Epithelial cell of proximal tubule (primary cell): ENCODE results near the gene TJP3. TPM values are rescaled to one million over a fixed set of nuclear protein-coding genes. Genes with fewer than 3 reads are reported as not detected.

ENCODE experiments used
- DNase-seq: peaks from one replicate; pipeline ENCODE4 v3.0.0-alpha.2; 2011; ENCODE audit warnings: low read depth
- H3K4me3 ChIP-seq: 2 replicates; pipeline ENCODE4 v1.5.1; 2011; ENCODE audit warnings: low read depth, mild to moderate bottlenecking, low read length
- total RNA-seq: library from RNA; depleted of rRNA; stranded (reverse); fragments of >200 nt; gene quantifications from 2 replicates; pipeline ENCODE4 v1.2.3, GENCODE V29; 2015
- TF ChIP-seq, protein P1 (sequence below): conservative IDR thresholded peaks from 2 replicates; pipeline ENCODE4 v1.5.1; 2012; ENCODE audit warnings: low read depth, mild to moderate bottlenecking, low read length

The TJP3 gene
- total RNA-seq, 1 donor from 2014 or later: 3.8 TPM

DNA sequence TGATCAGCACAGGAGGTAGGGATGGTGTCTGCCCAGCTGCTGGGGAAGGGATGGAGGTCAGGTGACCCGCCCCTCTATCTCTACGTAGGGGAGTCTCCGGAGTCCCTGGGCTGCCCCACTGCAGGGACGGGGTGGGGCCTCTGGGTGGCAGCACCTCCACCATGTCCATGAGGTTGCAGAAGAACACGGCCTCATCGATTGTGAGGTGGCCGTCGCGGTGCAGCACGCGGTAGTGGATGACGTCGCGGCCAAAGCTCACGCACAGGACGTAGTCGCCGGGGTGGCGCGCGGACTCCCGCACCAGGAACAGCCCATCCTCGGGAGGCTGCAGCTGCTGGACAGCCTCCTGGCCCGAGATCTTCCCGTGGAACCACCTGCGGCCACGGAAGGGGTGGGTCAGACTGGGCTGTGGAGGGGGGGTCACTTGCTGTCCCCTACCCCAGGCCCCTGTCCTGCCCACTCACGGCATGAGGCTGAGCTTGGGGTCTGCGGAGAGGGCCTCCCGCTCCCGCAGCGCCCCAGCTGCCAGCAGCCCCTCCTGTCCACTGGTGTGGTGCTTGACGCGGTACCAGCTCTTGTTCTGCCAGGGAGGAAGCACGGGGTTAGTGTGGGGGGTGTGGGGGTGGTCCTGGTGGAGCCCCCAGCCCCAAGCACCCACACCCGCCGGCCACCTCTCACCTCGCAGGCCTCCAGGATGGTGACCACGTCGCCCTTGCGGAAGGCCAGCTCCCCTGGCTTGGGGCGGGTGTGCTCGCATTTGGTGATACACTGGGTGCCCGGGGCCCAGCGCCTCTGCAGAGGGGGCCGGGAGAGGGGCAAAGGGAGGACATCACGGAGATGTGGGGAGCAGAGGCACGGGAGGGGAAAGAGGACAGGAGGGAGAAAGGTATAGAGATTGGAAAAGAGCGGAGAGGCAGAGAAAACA, 75.7 kb downstream of the TJP3 start:
- H3K4me3 ChIP-seq: no peak overlapping the region
- DNase-seq: no peak
- TF ChIP-seq, protein P1, sequence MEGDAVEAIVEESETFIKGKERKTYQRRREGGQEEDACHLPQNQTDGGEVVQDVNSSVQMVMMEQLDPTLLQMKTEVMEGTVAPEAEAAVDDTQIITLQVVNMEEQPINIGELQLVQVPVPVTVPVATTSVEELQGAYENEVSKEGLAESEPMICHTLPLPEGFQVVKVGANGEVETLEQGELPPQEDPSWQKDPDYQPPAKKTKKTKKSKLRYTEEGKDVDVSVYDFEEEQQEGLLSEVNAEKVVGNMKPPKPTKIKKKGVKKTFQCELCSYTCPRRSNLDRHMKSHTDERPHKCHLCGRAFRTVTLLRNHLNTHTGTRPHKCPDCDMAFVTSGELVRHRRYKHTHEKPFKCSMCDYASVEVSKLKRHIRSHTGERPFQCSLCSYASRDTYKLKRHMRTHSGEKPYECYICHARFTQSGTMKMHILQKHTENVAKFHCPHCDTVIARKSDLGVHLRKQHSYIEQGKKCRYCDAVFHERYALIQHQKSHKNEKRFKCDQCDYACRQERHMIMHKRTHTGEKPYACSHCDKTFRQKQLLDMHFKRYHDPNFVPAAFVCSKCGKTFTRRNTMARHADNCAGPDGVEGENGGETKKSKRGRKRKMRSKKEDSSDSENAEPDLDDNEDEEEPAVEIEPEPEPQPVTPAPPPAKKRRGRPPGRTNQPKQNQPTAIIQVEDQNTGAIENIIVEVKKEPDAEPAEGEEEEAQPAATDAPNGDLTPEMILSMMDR: no peak

DNA sequence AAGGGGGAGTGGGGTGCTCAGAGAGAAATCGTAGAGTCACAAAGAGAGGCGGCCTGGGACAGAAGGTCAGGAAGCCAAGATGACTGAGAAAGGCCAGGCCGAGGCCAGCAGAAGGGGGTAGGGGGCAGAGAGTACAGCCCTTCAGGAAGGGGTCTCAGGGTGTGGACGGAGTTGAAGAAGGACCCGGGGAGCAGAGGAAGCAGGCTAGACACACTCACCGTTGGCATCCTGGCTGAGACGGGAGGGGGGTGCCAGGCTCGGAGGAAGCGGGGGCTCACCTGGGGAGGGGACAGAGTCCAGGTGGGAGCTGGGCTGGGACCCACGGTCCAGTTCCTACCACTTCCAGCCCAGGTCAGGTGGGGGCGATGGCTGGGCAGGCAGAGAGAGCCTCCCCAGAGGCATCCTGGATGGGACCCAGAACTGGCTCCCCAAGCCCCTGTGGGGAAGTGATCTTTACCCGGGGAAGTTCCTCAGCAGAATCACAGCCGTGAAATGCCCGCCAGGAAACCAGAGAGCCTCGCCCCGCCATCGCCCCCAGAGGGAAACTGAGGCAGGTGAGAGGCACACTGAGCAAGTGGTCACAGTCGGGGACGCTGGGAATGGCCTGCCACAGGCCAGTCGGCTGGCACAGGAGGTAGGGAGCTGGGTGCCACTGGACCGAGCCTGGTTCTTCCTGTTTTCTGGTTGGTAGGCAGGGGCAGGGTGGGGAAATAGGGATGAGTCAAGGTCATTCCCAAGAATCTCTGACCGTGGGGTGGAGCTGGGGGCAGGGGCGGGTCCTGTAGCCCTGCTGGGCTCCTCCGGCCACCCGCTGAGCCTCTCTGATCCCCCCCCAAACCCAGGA, 76.6 kb downstream of the TJP3 start:
- DNase-seq: no peak
- H3K4me3 ChIP-seq: peak overlapping the region; percentile 14
- TF ChIP-seq, protein P1: no peak

DNA sequence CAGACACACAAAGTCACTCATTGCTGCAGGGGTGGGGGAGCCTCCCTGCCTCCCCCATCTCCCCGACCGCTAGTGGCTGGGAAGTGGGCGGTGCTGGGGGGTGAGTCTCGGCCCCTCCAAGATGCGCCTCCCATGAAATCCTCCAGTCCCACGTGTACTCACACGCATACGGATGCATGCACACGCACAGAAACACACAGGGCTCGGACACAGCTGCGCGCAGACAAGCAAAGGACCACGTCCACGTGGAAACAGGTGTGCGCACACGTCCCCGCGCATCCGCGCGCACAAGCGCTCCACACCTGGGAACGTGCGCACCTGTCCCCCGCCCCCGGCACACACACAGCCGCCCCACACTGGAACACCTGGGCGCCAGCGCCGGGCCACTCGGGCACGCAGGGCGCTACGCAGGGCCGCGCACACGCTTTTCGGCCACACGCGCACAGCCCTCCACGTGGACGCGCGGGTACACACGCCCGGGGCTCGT, 77.3 kb downstream of the TJP3 start:
- peak overlapping the region; percentile 31 for H3K4me3 ChIP-seq
- DNase-seq: no peak
- TF ChIP-seq, protein P1: no peak

DNA sequence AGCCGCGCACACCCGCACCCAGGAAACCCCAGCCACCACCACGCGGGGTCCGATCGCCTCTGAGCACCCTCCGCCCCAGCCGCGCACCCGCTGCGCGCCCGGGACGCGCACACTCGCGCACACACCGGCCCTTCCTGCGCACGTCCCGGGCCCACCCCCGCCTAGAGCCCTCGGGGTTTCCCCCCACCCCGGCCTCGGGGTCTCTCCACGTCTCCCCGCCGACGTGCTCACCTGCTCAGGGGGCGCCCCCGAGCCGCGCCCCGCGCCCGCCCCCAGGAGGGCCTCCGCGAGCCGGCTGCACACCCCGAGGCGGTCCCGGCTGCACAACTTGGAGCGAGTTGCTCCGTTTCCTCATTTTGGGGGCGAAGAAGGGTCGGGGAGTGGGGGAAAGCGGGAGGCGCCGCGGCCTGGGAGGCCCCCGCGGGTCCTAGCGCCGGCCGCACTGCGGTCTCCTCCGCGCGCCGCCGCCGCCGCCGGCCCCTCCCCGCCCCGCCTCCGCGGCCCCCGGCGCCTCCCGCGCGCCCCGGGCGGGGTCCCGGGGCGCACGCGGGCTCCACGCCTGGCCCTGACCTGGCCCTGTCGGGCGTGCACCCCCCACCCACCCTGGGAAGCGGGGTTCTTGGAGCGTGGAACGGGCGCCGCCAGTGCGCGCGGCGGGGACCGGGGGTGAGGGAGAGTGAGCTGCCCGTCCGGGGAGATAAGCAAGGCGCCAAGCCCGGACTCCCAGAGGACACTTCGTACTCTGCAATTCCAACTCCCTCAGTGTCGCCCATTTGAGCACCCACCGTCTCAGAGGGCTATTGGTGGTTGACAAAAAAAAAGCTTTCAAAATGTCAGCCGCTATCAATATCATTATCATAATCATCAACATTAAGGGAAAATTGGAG, 78.0 kb downstream of the TJP3 start, which contains the start of gene MATK:
MATK (minus strand) TSS at position 444 of the 887 bp plus-strand sequence. CDS start 1,246 bp downstream, outside the sequence.
- TF ChIP-seq, protein P1: no peak
- peak within 1 kb of the TSS; percentile 31 for H3K4me3 ChIP-seq
- DNase-seq: no peak

DNA sequence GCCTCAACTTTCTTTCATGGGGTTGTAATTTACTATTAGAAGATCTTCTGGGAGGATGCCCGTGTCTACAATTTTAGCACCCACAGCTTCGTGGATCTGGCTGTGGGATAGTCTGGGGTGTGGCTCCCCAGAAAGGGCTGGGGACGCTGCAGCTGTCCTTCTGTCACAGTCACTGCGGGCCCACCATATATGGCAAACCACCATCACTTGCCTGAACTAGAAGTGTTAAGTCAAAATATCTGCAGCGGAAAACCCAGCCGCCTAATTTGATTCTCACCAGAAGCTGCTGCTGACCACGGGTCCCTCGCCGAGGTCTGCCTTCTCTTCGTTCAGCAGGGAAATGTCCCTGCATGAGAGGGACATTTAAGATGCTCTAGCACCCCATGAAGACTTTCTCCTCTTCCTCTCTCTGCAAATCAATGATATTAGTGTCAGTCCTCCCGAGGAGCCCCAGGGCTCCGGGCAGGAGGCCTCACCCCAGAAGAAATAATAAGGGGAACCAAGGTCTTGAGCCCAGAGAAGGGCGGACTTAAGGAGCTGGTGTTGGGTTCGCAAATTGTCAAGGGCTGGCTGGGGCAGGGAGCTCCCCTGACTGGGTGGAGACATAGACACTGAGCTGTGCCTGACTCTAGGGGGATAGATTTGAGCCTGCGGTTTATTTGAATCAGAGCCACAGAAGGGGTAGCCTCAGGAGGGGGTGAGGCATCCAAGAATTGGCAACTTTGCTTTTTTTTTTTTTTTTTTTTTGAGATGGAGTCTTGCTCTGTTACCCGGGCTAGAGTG, 81.0 kb downstream of the TJP3 start:
- TF ChIP-seq, protein P1: no peak

More for the DNA sequence above, 81.0 kb downstream of the TJP3 start:
- H3K4me3 ChIP-seq: no peak overlapping the region
- DNase-seq: no peak
